GM19468 (cell line): Measurements from ENCODE around the gene NSFL1C.

Experiments
- ATAC-seq: cut with Tn5 transposase; IDR thresholded peaks from one replicate; pipeline ENCODE4 v1.9.1; 2021; ENCODE audit warnings: mild to moderate bottlenecking, moderate library complexity, moderate number of reproducible peaks; ENCODE audit not compliant: unreplicated experiment; ENCODE audit errors: extremely low read depth

The NSFL1C gene

GRCh38 chr20:1396702-1397101 lies 69.9 kb downstream of the NSFL1C start:
- no peak for ATAC-seq

GRCh38 chr20:1396264-1396663 lies 70.4 kb downstream of the NSFL1C start:
- ATAC-seq, result no peak

- ATAC-seq, result no peak
These were observed 72.0 kb downstream of the NSFL1C start for GRCh38 chr20:1394686-1395085.

- no peak for ATAC-seq
These were observed 73.2 kb downstream of the NSFL1C start for GRCh38 chr20:1393507-1393882.

- peak; percentile 69 for ATAC-seq
These were observed 73.7 kb downstream of the NSFL1C start, which contains the start of gene FKBP1A for GRCh38 chr20:1392693-1393506. Gene FKBP1A, minus strand, starts transcription at chr20:1393054. Its CDS starts 56 bp downstream, at chr20:1392998.

- ATAC-seq, result no peak
These were observed 74.3 kb downstream of the NSFL1C start for GRCh38 chr20:1392443-1392692.
